SIG-M5 treated with dmso at 0.1 percent for 504 hours (cell line): Measurements from ENCODE around the gene RABEP2.
"Not testable (repeated sequence)": the region's sequence is repeated elsewhere in the genome, so short reads cannot be mapped to it uniquely, and the experiment has no call there.

Experiments used
- DNase-seq: peaks from one replicate; lab custom pipeline; 2025; ENCODE audit not compliant: unreplicated experiment; lab: John Stamatoyannopoulos, UW

Gene RABEP2

GRCh38 chr16:28933171-28933570, 8.1 kb upstream of the RABEP2 start:
- DNase-seq = no peak

GRCh38 chr16:28932339-28933141, 7.5 kb upstream of the RABEP2 start:
- DNase-seq = no peak

- no peak for DNase-seq
These were observed 6.8 kb upstream of the RABEP2 start, which contains the start of gene CD19 for GRCh38 chr16:28931801-28932225. Gene CD19, plus strand, starts transcription at chr16:28931971. Its CDS starts 30 bp downstream, at chr16:28932001.

- no peak for DNase-seq
These were observed 5.6 kb upstream of the RABEP2 start for GRCh38 chr16:28930652-28931051.

- no peak for DNase-seq
These were observed 5.2 kb upstream of the RABEP2 start for GRCh38 chr16:28930203-28930602.

- DNase-seq = no peak
These were observed 2.8 kb upstream of the RABEP2 start for GRCh38 chr16:28927815-28928214.

- not testable (repeated sequence) for DNase-seq
These were observed 1.2 kb upstream of the RABEP2 start for GRCh38 chr16:28926284-28926683.

- peak; percentile 71 for DNase-seq
These were observed 569 bp upstream of the RABEP2 start for GRCh38 chr16:28925386-28926228.

- DNase-seq = no peak
These were observed 658 bp downstream of the RABEP2 start for GRCh38 chr16:28924399-28924761.

- DNase-seq = peak; percentile 84
These were observed 1.2 kb downstream of the RABEP2 start for GRCh38 chr16:28923652-28924398.

GRCh38 chr16:28923231-28923587, 1.8 kb downstream of the RABEP2 start:
- no peak for DNase-seq

- DNase-seq = no peak
These were observed 6.3 kb downstream of the RABEP2 start for GRCh38 chr16:28918698-28919097.

GRCh38 chr16:28917095-28917494, 7.9 kb downstream of the RABEP2 start:
- no peak for DNase-seq

GRCh38 chr16:28915181-28915580, 9.9 kb downstream of the RABEP2 start:
- DNase-seq = no peak

- no peak for DNase-seq
These were observed 10.9 kb downstream of the RABEP2 start for GRCh38 chr16:28913946-28914724.

- DNase-seq = no peak
These were observed 12.5 kb downstream of the RABEP2 start for GRCh38 chr16:28912558-28912957.

- DNase-seq = no peak
These were observed 14.7 kb downstream of the RABEP2 start for GRCh38 chr16:28910086-28911031.

GRCh38 chr16:28905800-28906372, 19.2 kb downstream of the RABEP2 start:
- DNase-seq = no peak

- no peak for DNase-seq
These were observed 19.7 kb downstream of the RABEP2 start for GRCh38 chr16:28905229-28905754.
